Anterior cingulate cortex (tissue), 58 donors: ENCODE results near the gene RBBP4.
A peak's percentile ranks its signal among the peaks of the same experiment; 100 is the strongest.
"Not testable (repeated sequence)": the region's sequence is repeated elsewhere in the genome, so short reads cannot be mapped to it uniquely, and the experiment has no call there.

ENCODE experiments used
- DNase-seq, 58 donors: peaks; one replicate each; lab custom pipeline; 2025; lab: John Stamatoyannopoulos, UW

RBBP4 gene

DNA sequence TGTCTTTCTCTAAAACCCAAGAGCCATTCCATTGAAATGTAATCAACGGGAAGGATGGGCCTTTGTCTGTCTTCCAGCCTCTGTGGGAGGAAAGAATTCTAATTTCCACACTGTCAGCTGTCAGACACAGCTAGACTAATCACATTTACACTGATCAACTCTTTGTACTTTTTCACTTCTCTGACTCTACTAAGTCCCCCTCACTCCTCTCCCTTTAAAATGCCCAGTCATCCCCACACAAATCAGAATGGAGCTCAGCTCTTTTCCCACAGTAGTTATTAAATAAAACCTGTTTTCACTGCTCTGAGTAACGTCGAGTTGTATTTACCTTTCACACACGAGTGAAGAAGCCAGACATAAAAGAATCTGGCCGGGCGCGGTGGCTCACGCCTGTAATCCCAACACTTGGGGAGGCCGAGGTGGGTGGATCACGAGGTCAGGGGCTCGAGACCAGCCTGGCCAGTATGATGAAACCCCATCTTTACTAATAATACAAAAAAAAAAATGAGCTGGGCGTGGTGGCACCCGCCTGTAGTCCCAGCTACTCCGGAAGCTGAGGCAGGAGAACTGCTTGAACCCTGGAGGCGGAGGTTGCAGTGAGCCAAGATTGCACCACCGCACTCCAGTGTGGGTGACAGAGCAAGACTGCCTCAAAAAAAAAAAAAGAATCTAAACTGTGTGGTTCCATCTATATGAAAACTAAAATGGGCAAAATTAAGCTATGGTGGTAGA, 13.9 kb upstream of the RBBP4 start:
- no peak for DNase-seq

DNA sequence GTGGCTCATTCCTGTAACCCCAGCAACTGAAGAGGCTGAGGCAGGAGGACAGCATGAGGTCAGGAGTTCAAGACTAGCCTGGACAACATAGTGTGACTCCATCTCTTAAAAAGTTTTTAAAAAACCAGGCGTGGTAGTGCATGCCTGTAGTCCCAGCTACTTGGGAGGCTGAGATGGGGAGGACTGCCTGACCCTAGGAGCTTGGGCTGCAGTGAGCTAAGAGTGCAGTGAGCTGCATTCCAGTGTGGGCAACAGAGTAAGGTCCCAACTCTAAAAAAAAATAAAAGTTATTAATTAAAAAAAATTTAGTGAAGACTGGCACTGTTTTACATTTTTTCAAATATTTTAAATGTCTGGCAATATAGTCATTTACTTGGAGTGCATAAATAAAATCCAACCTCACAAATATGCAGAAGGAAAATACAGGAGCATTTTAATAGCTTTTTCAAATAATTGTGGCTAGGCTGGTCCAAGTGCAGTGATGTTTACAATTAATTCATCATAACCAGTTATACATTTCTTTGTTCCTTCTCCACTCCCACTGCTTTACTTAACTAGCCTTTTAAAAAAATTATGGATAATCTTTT, 11.4 kb upstream of the RBBP4 start:
- no peak for DNase-seq

GRCh38 chr1:32642292-32642827, 8.6 kb upstream of the RBBP4 start:
- DNase-seq = not testable (repeated sequence)

DNA sequence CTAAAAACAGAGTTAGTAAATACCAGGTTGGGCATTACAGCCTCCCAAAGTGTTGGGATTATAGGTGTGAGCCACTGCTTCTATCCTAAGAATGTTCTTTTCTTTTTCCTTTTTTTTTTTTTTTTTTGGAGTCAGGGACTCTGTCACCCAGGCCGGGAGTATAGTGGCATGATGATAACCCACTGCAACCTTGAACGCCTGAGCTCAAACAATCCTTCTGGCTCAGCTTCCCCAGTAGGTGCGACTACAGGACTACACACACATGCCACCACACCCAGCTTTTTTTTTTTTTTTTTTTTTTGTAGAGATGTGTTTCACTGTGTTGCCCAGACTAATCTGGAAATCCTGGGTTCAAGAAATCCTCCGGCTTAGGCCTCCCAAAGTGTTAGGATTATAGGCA, 6.6 kb upstream of the RBBP4 start:
- no peak for DNase-seq

GRCh38 chr1:32647308-32648134, 3.5 kb upstream of the RBBP4 start:
- DNase-seq = no peak

GRCh38 chr1:32650248-32650751, 708 bp upstream of the RBBP4 start, which contains the start of gene ZBTB8OS:
ZBTB8OS (minus strand) TSS chr1:32650550; CDS start chr1:32650529, 21 bp downstream.
- peak in 57 of 58 donors; percentile 30 to 94 (median 84) for DNase-seq

DNA sequence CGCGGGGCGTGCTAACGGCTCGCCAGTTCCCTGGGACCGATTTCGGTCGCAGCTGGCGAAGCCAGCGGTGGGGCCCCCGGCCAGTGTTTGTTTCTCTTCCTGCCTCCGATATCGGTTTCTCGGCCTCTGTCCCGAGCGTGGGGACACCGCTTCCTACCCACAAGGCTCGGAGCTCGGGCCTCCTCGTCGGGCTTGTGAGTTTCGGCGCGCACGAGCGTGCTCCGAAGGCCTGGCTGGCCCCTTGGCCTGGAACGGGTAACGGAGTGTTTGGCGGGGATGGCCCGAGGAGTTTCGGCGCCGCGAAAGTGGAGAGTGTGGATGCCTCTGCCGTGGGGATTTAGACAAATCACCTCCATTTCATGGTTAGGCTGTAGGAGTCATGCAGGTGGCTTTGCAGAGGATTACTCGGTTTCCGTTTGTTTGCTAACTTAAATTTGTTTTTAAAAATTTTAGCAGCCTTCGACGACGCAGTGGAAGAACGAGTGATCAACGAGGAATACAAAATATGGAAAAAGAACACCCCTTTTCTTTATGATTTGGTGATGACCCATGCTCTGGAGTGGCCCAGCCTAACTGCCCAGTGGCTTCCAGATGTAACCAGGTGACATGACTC, 559 bp downstream of the RBBP4 start:
- DNase-seq = peak in 13 of 58 donors; percentile 38 to 72 (median 50)

DNA sequence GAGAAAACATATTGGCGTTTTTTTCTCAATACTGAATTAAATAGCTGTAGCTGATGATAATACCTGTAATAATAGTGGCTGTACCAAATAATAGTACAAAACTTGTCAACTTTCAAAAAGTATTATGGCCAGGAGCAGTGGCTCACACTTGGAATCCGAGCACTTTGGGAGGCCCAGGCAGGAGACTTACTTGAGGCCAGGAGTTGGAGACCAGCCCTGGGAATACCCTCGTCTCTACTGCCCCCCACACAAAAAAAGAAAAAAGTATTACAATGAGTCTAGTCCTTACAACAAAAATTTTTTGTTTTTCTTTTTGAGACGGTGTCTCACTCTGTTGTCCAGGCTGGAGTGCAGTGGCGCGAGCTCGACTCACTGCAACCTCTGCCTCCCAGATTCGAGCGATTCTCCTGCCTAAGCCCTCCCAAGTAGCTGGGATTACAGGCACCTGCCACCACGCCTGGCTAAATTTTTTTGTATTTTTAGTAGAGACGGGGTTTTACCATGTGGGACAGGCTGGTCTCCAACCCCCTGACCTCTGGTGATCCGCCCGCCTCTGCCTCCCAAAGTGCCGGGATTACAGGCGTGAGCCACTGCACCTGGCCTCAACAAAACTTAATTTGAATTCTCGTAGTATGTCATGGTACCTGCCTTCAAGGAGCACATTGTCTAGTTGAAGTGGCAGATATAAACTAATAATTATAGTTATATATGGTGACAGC, 1.4 kb downstream of the RBBP4 start:
- no peak for DNase-seq

DNA sequence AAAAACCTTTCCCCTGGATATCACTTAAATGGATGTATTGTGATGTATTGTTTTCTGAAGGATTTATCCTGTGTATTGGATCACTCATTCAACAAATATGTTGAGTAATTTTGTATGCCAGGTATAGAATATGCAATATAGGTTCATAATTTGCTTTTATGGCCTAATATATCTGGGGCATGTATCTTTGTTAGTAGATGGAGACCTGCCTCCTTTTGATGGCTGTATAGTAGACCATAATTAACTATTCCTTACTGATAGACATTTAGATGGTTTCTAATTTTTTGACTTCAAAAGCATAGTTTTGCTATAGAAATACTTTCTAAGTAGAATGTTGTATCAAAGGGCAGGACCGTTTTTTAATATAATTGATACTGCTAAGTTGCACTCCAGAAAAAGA, 8.6 kb downstream of the RBBP4 start:
- no peak for DNase-seq

GRCh38 chr1:32665915-32666314, 14.9 kb downstream of the RBBP4 start:
- DNase-seq = no peak

- DNase-seq = no peak
Observed at GRCh38 chr1:32666901-32667566, 16.0 kb downstream of the RBBP4 start.

DNA sequence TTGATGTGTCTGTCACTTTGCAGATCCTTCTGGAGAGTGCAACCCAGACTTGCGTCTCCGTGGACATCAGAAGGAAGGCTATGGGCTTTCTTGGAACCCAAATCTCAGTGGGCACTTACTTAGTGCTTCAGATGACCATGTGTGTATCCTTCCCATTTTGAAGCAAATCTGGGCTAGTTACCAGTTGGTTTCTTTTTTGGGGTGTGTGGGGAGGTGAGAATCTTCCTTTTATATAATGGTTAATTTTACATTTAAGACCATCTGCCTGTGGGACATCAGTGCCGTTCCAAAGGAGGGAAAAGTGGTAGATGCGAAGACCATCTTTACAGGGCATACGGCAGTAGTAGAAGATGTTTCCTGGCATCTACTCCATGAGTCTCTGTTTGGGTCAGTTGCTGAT, 17.7 kb downstream of the RBBP4 start:
- DNase-seq = peak in 2 of 58 donors; percentile 1 to 12

DNA sequence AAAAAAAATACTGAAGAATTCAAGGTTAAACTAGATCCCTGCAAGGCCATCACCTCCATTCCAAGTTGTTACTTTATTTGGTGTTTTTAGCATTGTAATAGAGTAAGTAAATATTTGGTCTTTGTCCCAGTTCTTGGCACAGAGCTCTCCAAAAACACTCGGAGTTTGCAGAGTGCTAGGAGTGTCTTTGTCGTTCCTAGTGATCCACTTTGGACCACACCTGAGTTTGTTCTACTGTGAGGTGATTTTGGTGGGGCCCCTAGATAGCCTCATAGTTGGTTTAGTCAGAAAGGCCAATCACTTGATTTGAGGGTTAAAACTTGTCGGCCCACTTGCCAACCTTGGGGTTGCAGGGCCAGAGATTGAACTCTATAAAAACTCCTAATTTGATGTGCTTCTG, 25.9 kb downstream of the RBBP4 start:
- DNase-seq = no peak

- DNase-seq = not testable (repeated sequence)
Observed at GRCh38 chr1:32679993-32680392, 29.0 kb downstream of the RBBP4 start.

DNA sequence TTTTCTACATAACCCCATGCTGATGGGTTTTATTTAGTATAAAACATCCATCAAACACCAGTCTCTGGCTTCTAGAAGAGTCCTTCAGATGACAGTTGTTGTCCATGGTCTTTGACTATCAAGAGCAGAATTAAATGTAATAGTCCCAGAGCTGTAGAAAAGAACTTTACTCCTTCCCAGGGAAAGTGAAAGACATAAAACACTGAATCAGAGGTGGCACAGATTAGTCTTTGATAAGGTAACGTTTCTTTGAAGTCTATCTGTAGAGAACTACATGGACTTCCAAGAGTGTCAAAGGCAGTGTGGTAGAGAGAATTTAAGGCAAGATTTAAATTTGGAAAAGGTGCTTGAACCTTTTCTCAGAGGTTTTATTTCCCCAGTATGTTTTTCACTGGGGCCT, 29.6 kb downstream of the RBBP4 start:
- DNase-seq = no peak

- peak in 4 of 58 donors; percentile 6 to 64 (median 18) for DNase-seq
Observed at GRCh38 chr1:32681509-32681908, 30.5 kb downstream of the RBBP4 start.

GRCh38 chr1:32681999-32682398, 31.0 kb downstream of the RBBP4 start:
- DNase-seq = no peak

DNA sequence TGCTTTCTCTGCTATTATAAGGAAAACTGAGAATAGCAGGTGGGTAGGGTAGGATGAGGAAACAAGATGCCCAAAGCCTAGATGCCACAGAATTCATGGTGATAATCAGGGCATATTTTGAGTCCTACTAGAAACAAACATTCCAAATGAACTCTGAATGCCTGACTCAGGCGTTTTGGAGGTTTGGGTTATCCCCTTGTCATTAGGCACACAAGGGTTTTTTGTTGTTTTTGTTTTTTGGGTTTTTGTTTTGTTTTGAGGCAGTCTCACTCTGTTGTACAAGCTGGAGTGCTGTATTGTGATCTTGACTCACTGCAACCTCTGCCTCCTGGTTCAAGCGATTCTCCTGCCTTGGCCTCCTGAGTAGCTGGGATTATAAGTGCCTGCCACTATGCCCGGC, 32.4 kb downstream of the RBBP4 start:
- no peak for DNase-seq

DNA sequence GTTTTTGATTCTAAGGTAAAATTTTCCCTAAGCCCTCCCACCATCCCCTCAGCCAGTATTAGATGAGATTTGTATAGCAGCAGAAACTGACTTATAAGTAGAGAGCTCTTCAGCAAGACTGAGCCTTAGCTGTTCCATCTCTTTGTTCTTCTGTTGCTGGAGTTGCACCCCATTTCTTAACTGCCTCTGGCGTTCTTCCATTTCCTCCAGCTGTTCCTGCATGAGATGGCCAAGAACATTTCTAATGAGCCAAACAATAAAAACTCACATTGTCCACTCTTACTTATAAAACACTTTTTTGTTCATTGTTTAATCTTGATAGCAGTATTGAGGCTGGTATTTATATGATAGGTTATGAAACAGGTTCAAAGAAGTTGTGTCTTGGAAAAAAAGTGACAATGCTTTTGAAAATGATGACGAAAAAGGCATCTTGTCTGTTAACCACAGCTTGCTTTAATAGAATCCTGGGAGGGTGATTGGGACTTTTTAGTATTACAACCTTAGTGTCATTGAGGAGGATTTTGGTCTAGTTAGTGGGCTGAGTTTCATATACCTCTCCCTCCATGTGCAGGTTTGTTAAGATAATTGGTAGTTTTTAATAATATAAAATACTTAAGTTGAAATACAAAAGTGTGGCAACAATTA, 33.3 kb downstream of the RBBP4 start:
- DNase-seq = peak in 5 of 58 donors; percentile 7 to 44 (median 12)
